GM21423 (cell line): Measurements from ENCODE around the gene NDUFV1.
"Not testable (repeated sequence)": the region's sequence is repeated elsewhere in the genome, so short reads cannot be mapped to it uniquely, and the experiment has no call there.

ENCODE experiments used
- ATAC-seq: cut with Tn5 transposase; IDR thresholded peaks from one replicate; pipeline ENCODE4 v1.9.1; 2021; ENCODE audit warnings: mild to moderate bottlenecking, moderate library complexity; ENCODE audit not compliant: unreplicated experiment

NDUFV1 gene

DNA sequence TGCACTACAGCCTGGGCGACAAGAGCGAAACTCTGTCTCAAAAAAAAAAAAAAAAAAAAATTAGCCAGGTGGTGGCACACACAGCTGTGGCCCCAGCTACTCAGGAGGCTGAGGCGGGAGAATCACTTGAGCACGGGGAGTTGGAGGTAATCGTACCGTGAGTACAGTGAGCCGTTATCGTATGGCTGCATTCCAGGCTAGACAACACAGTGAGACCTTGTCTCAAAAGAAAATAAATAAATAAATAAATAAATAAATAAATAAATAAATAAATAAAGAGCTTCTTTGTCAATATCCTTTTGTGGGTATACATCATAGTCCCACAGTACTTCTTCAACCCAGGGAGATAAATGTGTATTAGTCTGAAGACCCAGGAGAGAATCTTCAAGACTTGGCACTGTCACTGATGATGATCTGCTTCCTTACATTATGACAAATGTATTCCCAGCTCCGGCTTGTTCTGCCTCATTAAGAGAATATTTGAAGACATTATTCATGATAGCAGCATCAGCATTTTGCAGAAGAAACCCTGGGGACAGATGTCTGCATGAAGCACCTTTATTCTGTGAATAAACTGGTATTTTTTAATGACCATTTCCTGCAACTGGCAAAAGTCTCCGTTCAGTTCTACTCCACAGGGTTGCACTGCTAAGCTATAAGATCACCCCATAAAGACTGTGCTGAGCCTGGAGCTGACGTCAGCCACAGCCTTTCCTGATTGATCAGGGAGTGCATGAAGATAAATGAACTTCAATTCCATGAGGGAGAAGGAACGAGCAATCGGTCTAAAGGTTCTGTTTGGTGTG, 45.4 kb downstream of the NDUFV1 start:
- no peak for ATAC-seq

DNA sequence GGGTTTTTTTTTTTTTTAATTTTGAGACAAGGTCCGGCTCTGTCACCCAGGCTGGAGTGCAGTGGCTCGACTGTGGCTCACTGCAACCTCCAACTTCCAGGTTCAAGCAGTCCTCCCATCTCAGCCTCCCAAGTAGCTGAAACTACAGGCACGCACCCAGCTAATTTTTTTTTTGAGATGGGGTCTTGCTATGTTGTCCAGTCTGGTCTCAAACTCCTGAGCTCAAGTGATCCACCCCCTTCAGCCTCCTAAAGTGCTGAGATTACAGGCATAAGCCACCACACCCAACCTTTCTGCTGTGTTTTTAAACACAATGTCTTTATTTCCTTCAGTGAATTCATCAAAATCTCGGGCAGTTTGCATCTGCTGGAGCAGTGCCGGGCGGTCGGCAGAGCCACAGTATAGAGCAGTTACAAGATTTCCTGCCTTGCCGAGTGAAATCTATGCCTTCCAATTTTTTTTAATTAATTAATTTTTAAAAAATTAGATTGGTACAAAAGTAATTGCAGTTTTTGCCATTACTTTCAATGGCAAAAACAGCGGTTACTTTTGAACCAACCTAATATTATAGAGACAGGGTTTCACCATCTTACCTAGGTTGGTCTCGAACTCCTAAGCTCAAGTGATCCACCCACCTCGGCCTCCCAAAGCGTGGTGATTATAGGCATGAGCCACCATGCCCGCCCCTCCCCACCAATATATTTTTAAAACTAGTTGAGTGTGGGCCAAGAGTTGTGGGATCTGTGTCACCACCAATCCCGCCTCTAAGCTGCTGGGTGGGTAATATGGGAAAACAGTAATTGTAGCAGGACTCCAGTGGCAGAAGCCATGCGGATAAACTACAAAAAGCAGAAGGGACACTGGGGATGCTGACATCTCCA, 46.5 kb downstream of the NDUFV1 start:
- ATAC-seq: no peak

DNA sequence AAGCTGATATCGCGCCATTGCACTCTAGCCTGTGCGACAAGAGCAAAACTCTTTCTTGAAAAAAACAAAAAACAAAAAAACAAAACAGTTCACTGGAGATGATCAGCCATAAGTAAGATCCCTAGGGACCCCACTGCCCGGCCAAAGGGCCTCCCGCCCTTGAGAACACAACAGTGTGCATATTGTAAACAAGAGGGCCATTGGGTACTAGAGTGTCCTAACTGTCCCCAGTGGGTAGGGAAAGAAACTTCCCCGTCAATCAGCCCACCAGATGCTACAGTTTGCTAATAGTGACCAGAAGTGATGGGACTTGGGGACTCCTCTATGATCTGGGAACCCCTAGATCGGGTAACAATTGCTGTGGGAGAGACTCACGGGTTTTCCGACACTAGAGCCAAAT, 47.5 kb downstream of the NDUFV1 start:
- ATAC-seq: no peak

DNA sequence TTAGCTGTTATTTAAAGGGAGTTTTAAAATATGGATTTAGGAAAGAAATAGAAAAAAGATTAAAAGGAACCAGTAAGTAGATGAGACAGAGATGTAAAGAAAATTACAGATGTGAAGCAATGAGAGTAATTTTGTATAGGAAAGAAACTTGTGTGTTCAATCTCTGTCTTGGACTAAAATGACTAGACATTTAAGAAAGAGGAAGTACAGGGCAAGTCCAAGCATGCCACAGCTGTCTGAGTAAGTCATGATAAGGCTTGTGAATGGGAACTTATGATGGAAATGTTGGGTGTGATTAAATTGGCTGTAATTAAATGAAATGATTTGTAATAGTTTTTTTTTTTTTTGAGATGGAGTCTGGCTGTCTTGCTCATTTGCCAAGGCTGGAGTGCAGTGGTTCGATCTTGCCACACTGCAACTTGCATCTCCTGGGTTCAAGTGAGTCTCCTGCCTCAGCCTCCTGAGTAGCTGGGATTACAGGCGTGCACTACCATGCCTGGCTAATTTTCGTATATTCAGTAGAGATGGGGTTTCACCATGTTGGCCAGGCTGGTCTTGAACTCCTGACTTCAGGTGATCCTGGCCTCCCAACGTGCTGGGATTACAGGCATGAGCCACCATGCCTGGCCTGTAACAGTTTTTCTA, 49.7 kb downstream of the NDUFV1 start:
- no peak for ATAC-seq

DNA sequence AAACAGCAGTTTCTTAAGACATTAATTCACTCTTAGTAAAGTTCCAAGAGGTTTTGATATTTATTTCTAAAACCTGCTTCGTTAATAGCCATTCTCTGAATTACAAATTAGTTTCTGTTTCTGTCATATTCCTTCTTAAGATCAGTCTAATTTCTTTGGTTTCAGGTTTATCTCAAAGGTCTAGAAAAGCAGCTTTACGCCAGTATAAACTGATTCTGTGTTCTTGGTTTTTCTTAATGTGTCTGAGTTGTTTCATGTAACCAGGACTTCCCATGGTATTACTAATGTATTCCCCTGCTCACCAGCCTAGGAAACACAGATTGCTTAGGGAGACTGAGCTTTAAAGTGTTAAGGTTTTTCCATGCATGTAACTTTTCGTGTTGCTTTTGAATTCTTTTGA, 50.6 kb downstream of the NDUFV1 start:
- no peak for ATAC-seq

DNA sequence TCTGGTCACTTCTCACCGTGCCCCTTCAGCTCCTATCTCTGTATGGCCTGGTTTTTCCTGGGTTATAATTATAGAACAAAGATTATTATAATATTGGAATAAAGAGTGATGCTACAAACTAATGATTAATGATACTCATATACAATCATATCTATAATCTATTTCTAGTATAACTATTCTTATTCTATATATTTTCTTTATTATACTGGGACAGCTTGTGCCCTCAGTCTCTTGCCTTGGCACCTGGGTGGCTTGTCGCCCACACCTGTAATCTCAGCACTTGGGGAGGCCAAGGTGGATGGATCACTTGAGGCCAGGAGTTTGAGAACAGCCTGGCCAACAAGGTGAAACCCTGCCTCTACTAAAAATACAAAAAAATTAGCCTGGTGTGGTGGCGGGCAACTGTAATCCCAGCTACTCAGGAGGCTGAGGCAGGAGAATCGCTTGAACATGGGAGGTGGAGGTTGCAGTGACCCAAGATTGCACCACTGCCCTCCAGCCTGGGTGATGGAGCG, 53.0 kb downstream of the NDUFV1 start:
- not testable (repeated sequence) for ATAC-seq

DNA sequence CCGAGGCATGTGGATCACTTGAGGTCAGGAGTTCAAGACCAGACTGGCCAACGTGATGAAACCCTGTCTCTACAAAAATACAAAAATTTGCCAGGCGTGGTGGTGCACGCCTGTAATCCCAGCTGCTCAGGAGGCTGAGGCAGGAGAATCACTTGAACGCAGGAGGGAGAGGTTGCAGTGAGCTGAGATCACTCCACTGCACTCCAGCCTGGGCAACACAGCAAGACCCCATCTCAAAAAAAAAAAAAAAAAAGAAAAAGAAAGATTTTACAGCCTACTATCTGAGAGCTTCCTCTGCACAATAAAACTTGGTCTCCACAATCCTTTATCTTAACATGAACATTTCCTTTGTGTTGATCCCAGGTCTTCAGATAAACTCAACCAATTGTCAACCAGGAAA, 54.0 kb downstream of the NDUFV1 start:
- not testable (repeated sequence) for ATAC-seq
